Endothelial cell of umbilical vein (primary cell): ENCODE results near the gene TMEM200B. TPM values are rescaled to one million over a fixed set of nuclear protein-coding genes. Genes with fewer than 3 reads are reported as not detected.

Source experiments
- BruUV-seq: library from RNA; stranded (reverse); fragments of 400-500 nt; replicated peaks from 2 replicates; lab custom pipeline; 2021; lab: Mats Ljungman, UMichigan
- CTCF ChIA-PET: fragments of 300-600, 350-600 bp; sonication (Branson Sonifier 250); formaldehyde crosslinking; loops from one replicate; lab custom pipeline; 2021; ENCODE audit warnings: antibody characterized with exemption, inconsistent platforms; lab: Charles Lee
- POLR2A ChIA-PET: fragments of 300-600, 350-600 bp; sonication (Branson Sonifier 250); formaldehyde crosslinking; loops from one replicate; lab custom pipeline; 2021; ENCODE audit warnings: antibody characterized with exemption, inconsistent platforms; lab: Charles Lee
- DNase-seq: peaks from one replicate; pipeline ENCODE4 v3.0.0-alpha.2; 2011; ENCODE audit warnings: low read depth, low spot score
- FAIRE-seq: peaks from 2 replicates; lab custom pipeline; 2011; peaks lifted over from hg19 to GRCh38; lab: Jason Lieb, UNC
- H2AFZ ChIP-seq: 2 replicates; pipeline ENCODE4 v1.6.0; 2012; ENCODE audit warnings: low read depth, low read length, control low read depth, inconsistent platforms
- H3K27ac ChIP-seq: 2 replicates; pipeline ENCODE4 v1.5.1; 2011; ENCODE audit warnings: low read depth, mild to moderate bottlenecking, control low read depth, low read length, moderate library complexity; ENCODE audit not compliant: insufficient read depth
- H3K27me3 ChIP-seq, 2 experiments: 2 replicates each; pipeline versions ENCODE4 v1.6.0 to v1.6.1; 2011; ENCODE audit warnings: low read length in 2 of 2, mixed read lengths in 1 of 2; ENCODE audit not compliant: control insufficient read depth in 2 of 2, insufficient read depth in 2 of 2
- H3K36me3 ChIP-seq, 2 experiments: 2 replicates in 1 of 2; 3 replicates in 1 of 2; pipeline ENCODE4 v1.5.1; 2011; ENCODE audit warnings: low read length in 2 of 2, mild to moderate bottlenecking in 1 of 2, moderate library complexity in 1 of 2; ENCODE audit not compliant: control insufficient read depth in 2 of 2, insufficient read depth in 2 of 2; ENCODE audit errors: extremely low read depth in 1 of 2
- H3K4me1 ChIP-seq: 3 replicates; pipeline ENCODE4 v1.5.1; 2011; ENCODE audit warnings: mild to moderate bottlenecking, low read length; ENCODE audit not compliant: control insufficient read depth, insufficient read depth; ENCODE audit errors: extremely low read depth
- H3K4me2 ChIP-seq: 2 replicates; pipeline ENCODE4 v1.6.1; 2011; ENCODE audit warnings: low read length, control low read depth, mixed read lengths; ENCODE audit not compliant: insufficient read depth
- H3K4me3 ChIP-seq, 3 experiments: fragments of 200-600 bp in 1 of 3; sonication (generic), shearing (Covaris generic) in 1 of 3; replicated peaks in 1 of 3; 2 replicates each; pipeline ENCODE4 v1.5.1; 2011 to 2016; ENCODE audit warnings: control low read depth in 3 of 3, low read length in 3 of 3, mild to moderate bottlenecking in 2 of 3, inconsistent platforms in 1 of 3, low read depth in 1 of 3, moderate library complexity in 1 of 3; ENCODE audit not compliant: insufficient read depth in 1 of 3
- H3K79me2 ChIP-seq: 2 replicates; pipeline ENCODE4 v1.6.0; 2012; ENCODE audit warnings: low read length, inconsistent platforms; ENCODE audit not compliant: control insufficient read depth, insufficient read depth
- H3K9ac ChIP-seq: replicated peaks from 2 replicates; pipeline ENCODE3; 2011; ENCODE audit warnings: low read length, control low read depth; ENCODE audit not compliant: insufficient read depth; ENCODE audit errors: extremely low read depth
- H3K9me1 ChIP-seq: replicated peaks from 3 replicates; pipeline ENCODE4 v1.6.0; 2011; ENCODE audit warnings: mild to moderate bottlenecking, low read length; ENCODE audit not compliant: control insufficient read depth, insufficient read depth; ENCODE audit errors: extremely low read depth
- H3K9me3 ChIP-seq: replicated peaks from 2 replicates; pipeline ENCODE4 v1.5.1; 2012; ENCODE audit warnings: low read length, inconsistent platforms; ENCODE audit not compliant: control insufficient read depth, insufficient read depth
- H4K20me1 ChIP-seq: replicated peaks from 2 replicates; pipeline ENCODE3; 2011; ENCODE audit warnings: mild to moderate bottlenecking, low read length; ENCODE audit not compliant: control insufficient read depth, insufficient read depth; ENCODE audit errors: extremely low read depth
- CTCF ChIP-seq, 2 donors: IDR thresholded peaks; 1 replicate in 1 of 2; 2 replicates in 1 of 2; pipeline ENCODE4 v1.5.1; 2011; ENCODE audit warnings: low read length in 2 of 2, mild to moderate bottlenecking in 2 of 2, moderate library complexity in 2 of 2, control low read depth in 1 of 2, inconsistent platforms in 1 of 2, low read depth in 1 of 2; ENCODE audit not compliant: insufficient read depth in 1 of 2; ENCODE audit errors: extremely low read depth in 1 of 2
- EZH2 ChIP-seq: IDR thresholded peaks from 2 replicates; pipeline ENCODE4 v1.6.1; 2012; ENCODE audit warnings: borderline replicate concordance, low read depth, mild to moderate bottlenecking, moderate library complexity, low read length, inconsistent platforms; ENCODE audit not compliant: severe bottlenecking
- FOS ChIP-seq: IDR thresholded peaks from 2 replicates; pipeline ENCODE4 v1.6.1; 2011; ENCODE audit warnings: mild to moderate bottlenecking, low read length, moderate library complexity, borderline replicate concordance; ENCODE audit not compliant: insufficient read depth
- GATA2 ChIP-seq: IDR thresholded peaks from 2 replicates; pipeline ENCODE4 v1.7.0; 2011; ENCODE audit warnings: low read depth, mild to moderate bottlenecking, moderate library complexity, mixed read lengths, low read length; ENCODE audit not compliant: insufficient read length, insufficient read depth
- JUN ChIP-seq: IDR thresholded peaks from 2 replicates; pipeline ENCODE4 v1.6.1; 2011; ENCODE audit warnings: borderline replicate concordance, low read depth; ENCODE audit not compliant: insufficient read length, insufficient read depth
- MYC ChIP-seq: IDR thresholded peaks from one replicate; pipeline ENCODE4 v1.6.1; 2011; ENCODE audit warnings: mild to moderate bottlenecking, low read depth, low read length
- POLR2A ChIP-seq: IDR thresholded peaks from 2 replicates; pipeline ENCODE4 v1.6.1; 2012; ENCODE audit warnings: low read depth, mild to moderate bottlenecking, control low read depth, low read length
- POLR2AphosphoS5 ChIP-seq: IDR thresholded peaks from 2 replicates; pipeline ENCODE4 v1.6.1; 2012; ENCODE audit warnings: low read depth, mild to moderate bottlenecking, control low read depth, low read length, moderate library complexity; ENCODE audit not compliant: insufficient read depth
- dilution Hi-C: fragments of 300-500 bp; cut with MboI; formaldehyde crosslinking; loops from one replicate; pipeline ENCODE4 v1.15.0; 2019; ENCODE audit warnings: low sequenced_read_pairs; ENCODE audit not compliant: extremely low pct_ligation_motif_present
- intact Hi-C: fragments of 100-400 bp; cut with micrococcal nuclease; formaldehyde crosslinking; loops from one replicate; pipeline ENCODE4 v1.10.0; 2022
- polyA plus RNA-seq, 4 experiments: library from polyadenylated mRNA; depleted of rRNA in 3 of 4; stranded (reverse) in 3 of 4; unstranded in 1 of 4; fragments of >200 nt; gene quantifications; 2 replicates each; pipeline versions ENCODE4 v1.2.1 to v1.2.3, GENCODE V29; 2011 to 2012; ENCODE audit warnings: missing spikeins in 1 of 4
- total RNA-seq: library from RNA; stranded (reverse); gene quantifications from 2 replicates; pipeline ENCODE4 v1.2.3, GENCODE V29; 2021
- TF ChIP-seq, protein P1 (sequence below): IDR thresholded peaks from 2 replicates; pipeline ENCODE4 v1.6.1; 2011; ENCODE audit not compliant: insufficient read depth, insufficient read length

Gene TMEM200B
- total and polyA plus RNA-seq, 2 donors (not counting 3 experiments of a cell fraction or from before 2014, with no cell fraction given): 0.72 to 1.6 TPM

DNA sequence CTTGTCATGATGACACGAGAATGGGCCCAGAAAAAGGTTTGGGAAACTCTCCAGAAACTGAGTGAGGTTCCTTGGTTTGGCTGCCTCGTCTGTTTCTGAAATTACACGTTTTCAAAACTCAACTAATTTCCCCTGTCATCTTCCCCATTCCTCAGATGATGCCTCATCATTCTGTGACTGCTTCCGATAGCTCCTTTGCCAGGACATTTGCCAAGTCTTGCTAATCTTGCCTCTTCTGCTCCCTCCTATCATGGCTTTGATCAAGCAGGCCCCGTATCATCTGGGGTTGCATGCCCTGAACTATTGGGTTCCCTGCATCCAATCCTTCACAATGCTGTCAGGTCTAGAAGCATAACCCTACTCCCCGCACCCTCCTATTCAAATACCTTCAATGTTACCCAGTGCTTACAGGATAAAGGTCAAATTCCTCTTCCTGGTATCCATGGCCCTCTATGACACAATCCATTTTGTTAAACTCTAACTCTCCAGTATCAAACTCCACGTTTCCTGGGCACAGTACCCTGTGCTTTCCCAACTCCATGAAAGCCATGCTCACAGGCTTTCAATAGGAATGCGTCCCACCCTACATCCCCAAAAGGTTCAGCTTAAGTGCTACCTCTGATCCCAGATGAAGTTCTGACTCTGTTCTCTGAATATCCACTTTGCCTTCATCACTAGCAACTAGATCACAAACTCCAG, 22.2 kb upstream of the TMEM200B start:
- no peaks in the 10 kb centered on the region for H3K27me3 ChIP-seq
- H3K9me3 ChIP-seq: no peaks in the 10 kb centered on the region
- H3K4me1 ChIP-seq: no peaks in the 10 kb centered on the region
- TF ChIP-seq EZH2: no peak
- H3K79me2 ChIP-seq: no peaks in the 10 kb centered on the region
- no peak overlapping the region for H2AFZ ChIP-seq
- FAIRE-seq (no peak), DNase-seq (no peak)
- H3K4me3 ChIP-seq: no peak overlapping the region
- BruUV-seq: no TSS peak
- no peaks in the 10 kb centered on the region for H3K9me1 ChIP-seq
- H3K27ac ChIP-seq: no peak overlapping the region
- ChIA-PET CTCF (interaction anchor here (1.0 kb wide), 1 partner anchor 24 kb away, joined by 3 read pairs; no protein-coding TSS in a partner anchor), POLR2A (no interaction called here)
- H3K9ac ChIP-seq: no peak overlapping the region
- intact Hi-C loops (no loop called here), dilution Hi-C loops (no loop called here)
- peaks cover 13 to 28% of the 10 kb centered on the region in 2 experiments for H3K36me3 ChIP-seq
- no peaks in the 10 kb centered on the region for H4K20me1 ChIP-seq
- no peak overlapping the region for H3K4me2 ChIP-seq

- dilution Hi-C loops: no loop called here
- H3K27ac ChIP-seq: no peak overlapping the region
- no peaks in the 10 kb centered on the region for H3K79me2 ChIP-seq
- DNase-seq (no peak), FAIRE-seq (no peak)
- no peaks in the 10 kb centered on the region for H3K9me1 ChIP-seq
- intact Hi-C loops: no loop called here
- ChIA-PET CTCF (no interaction called here), POLR2A (no interaction called here)
- no peak overlapping the region for H3K4me3 ChIP-seq
- H3K9me3 ChIP-seq: no peaks in the 10 kb centered on the region
- TF ChIP-seq JUN (no peak), POLR2AphosphoS5 (no peak), CTCF (IDR thresholded peaks at IDR 0.05; ENCODE audit: extremely low read depth in 1 of 2, insufficient read depth in 1 of 2, low read depth in 1 of 2, low read length in 2 of 2) (no peak), FOS (no peak), MYC (no peak), GATA2 (no peak), EZH2 (no peak), POLR2A (no peak)
- TF ChIP-seq, protein P1, sequence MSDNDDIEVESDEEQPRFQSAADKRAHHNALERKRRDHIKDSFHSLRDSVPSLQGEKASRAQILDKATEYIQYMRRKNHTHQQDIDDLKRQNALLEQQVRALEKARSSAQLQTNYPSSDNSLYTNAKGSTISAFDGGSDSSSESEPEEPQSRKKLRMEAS: no peak
- no peaks in the 10 kb centered on the region for H3K27me3 ChIP-seq
- H3K9ac ChIP-seq: no peak overlapping the region
- peaks cover 10 to 16% of the 10 kb centered on the region in 2 experiments for H3K36me3 ChIP-seq
- no peaks in the 10 kb centered on the region for H3K4me1 ChIP-seq
- no peak overlapping the region for H2AFZ ChIP-seq
- no peaks in the 10 kb centered on the region for H4K20me1 ChIP-seq
- no TSS peak for BruUV-seq
- H3K4me2 ChIP-seq: no peak overlapping the region
Observed at GRCh38 chr1:29144178-29144577, 20.5 kb upstream of the TMEM200B start.
